ENCODE data around the gene CALML5.

Gene CALML5

DNA sequence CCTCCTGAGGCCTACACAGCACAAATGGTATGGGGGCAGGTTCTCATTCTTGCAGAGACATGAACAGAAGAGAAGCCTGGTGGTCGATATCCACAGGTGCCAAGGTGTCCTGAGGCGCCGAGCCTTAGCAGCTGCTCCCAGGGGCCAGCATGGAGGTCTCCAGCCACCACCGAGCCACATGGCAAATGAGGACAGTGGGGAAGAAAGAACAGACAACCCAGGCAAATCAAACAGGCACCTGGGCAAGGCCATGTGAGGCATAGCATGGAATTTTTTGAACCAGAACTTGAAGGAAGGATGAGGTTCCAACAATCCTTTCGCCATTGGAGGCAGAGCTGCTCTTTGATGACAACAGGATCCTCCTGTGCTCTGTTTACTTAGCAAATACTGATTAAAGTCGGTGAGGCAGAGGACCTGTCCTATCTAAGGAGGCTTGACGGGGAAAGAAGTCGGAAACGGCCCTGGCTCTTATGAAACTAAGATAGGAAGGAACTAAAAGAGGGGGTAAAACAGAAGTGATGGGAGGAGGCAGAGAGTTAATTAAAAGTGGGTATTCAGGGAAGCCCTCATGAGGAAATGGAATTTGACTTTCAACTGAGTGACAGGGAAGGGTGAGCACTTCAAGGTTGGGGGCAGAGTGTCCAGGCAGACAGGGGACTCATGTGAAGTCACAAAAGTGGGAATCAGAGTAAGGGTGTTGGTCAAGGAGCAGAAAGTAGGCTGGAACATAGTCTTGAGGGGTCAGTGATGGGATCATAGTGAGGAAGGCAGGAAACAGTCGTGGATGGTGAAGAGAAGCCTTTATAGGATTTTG, 16.8 kb upstream of the CALML5 start:
- no peak for FAIRE-seq

DNA sequence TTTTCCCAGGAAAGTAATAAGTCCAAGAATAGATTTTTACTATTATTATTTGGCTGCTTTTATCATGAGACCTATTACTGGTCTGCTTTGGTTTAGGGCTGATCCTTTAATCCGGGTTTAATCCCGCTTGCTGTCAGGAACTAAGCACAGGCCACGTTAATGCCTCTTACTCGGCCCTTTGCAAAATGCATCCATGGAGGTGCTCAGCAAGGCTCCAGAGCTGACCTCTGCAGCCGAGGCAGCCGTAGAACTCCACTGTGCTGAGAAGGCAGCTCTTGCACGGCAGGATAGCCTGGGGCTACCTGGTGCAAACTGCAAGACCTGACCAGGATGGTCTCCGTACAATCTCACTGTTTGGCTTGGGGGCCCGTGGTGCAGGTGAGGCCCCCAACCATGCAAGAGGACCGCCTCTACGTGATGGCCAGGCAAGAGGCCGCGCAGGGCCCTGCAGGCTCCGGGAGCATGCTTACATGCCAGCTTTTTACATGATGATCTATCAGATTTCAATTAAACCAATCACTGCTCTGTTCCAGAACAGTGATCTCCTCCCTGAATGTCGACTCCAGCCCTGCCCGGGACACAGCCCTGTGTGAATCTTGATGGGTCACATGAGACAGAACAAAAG, 15.0 kb upstream of the CALML5 start:
- FAIRE-seq: no peak

DNA sequence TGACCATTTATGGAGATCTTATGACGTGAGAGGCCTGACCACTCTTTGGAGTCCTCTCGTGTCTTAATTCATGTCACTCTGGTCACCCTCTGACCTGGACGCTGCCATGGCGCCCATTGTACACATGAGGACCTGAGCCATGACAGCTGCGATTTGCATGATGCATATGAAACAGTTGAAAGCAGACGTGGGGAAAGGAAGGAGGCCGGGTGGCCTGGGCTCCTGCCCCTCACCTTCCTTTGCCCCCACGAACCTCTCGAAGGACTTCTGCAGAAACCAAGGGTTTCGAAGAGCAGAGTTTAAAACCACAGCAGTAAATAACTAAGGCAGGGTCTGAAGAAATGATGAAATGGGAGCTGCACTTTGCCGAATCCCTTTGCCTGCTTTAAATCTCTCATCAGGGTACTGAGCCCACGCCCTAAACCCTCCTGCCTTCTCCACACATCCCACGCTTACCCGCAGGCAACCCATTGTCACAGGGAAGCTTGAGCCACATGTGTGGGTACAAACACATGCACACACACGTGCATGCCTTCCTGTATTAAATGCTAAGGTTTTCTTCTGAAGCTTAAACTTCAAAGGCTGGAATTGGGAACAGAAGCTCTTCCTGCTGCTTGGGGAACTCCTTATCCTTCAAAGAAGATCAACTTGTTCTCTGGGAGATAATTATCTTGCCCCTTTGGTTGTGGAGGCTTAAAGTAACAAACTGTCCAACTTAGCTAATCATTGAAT, 13.7 kb upstream of the CALML5 start:
- no peak for FAIRE-seq

DNA sequence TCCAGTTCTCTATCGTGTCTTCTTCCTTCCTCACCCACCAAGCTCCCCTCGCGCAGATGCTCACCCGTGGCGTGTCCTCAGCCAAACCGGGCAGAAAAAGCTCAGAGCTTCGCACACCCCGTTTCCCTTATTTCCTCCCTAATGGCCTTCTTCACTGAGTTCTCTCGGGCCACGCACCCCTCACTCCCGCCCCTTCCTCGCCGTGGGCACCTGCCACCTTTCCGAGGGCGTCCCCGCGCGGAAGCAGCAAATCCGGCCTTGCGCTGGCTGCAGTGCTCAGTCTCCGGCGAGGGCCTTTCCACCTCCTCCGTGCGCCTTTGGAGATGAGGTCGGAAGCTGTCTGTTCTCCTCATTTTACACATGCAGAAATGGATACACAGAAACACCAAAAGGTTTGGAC, 13.0 kb upstream of the CALML5 start:
- FAIRE-seq: no peak

DNA sequence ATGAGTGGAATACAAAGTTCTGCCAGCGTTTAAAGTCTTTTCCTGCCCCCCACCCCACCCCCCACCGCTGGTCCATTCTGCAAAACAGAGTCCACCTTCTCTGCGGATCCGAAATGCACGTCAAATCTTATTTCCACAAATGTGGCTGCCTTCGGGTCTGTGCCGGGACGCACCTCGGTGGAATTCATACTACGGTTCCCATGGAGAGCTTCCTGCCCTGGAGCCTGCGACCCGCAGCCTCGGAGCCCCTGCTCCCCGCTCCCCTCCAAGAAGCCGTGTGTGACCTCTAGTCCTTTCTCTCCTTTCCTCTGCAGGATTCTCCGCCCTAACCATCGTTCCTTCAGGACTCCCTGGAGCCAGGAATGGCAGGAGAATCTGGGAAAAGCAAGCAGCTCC, 12.5 kb upstream of the CALML5 start:
- FAIRE-seq: no peak

DNA sequence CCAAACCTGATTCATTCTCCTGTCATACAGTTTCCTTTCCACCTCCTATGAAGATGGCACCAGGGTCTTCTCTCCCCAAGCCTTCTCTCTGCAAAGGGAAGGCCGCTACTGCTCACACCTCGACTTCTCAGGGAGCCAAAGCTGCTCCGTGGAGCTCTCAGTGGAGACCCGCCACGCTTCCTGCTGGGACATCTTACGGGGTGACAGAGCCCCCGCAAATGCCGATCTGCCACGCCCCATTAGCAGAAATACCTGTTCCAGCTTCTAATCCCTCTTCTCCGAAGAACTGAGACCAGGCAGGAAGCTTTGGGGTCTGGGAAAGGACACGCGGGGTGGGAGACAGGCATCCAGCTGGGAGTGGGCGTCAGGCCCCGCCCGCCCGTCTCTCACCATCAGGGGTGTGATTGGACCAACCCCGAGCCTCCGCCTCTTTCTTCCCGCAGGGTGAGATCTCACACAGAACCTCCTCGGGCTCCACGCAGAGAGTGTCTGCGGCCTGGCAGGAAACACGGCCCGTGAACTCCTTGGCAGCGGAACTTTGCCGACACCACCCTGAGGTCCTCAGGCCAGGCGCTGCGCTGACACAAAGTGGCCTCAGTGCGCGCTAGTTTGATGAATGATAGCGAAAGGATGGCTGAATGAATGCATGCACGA, 12.0 kb upstream of the CALML5 start:
- FAIRE-seq: no peak

DNA sequence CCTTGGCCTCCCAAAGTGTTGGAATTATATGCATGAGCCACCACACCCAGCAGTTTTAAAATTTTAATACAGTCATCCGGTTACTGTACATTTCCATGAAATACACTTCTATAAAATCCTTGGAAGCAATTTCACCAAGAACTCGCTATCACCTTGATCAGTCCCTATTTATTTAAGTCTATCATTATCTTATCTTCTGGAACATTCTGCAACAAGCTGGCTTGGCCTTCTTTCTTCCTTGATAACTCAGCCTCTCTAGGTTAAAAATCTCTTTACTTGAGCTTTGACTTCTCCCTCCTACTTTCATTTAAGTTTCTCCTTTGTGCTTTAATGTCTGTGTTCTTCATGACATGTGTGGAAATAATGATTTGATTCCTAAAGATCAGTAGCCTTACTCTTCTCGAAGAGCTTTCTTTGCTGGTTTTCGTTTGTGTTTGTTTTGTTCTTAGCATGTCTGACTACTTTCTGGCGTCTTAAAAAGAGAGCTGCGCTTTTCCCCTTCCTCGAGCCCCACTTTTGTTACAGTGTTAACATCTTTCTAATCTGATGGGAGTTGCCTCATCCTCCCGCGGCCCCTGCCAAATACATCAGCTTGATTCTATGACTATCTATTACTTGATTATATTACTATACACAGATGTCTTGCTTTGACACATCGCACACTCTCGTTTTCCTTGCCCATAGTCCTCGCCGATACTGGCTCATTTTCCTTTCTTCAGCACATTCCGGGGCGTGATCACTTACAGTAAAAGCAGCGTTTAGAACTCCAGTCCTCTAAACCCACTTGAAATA, 11.1 kb upstream of the CALML5 start:
- FAIRE-seq: no peak

DNA sequence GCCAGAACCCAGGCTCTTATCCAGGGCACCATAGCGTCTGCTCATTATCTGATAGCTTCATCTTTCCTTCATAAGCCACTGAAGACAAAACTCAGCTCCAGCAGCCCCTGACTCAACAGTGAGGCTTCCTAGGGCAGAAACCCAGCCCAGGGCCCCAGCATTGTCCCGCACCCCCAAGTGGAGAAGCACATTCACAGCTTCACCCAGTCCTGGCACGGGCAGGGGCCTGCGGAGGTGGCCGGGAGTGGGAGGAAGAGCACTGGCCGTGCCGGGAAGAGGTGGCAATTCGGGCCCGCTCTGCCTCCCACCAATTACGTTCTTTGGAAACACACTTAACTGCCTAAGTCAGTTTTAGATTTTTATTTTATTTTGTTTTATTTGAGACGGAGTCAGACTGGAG, 10.3 kb upstream of the CALML5 start:
- FAIRE-seq: no peak

DNA sequence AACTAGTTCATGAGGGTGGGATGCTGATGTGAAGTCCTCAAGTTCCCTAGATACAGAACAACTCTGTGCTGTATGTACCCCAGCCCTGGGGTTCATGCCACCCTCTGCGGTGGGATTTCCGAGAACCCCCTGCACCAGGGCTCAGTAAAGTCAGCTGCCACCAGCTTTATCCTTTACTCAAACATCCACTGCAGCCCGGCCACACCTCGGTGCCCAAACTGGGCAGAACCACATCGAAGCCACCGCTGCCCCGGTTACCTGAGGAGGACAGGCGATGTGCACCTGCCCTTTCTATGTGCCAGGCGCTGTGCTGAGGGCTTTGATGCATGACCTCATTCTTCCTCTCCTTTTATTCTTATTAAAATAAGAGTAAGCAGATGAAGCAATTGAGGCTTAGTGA, 9.9 kb upstream of the CALML5 start:
- FAIRE-seq: no peak

DNA sequence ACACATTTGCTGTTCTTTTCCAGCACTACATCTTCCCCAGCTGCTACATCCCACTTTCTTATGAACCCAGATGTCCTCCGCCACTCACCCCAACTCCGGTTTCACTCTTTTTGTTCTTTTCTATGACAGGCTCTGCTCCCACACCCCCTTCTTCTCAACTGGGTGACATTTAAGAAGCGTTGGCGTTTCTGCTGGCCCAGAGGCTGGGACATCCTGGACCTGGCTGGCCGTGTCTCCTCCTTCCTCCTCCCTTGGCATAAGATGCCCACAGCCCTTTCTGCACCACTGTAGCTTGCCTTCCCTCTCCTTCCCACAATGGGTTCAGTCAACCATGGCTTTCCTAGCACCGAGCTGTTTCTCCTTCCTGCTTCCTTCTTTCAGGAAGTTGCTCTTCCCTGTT, 9.4 kb upstream of the CALML5 start:
- FAIRE-seq: no peak

DNA sequence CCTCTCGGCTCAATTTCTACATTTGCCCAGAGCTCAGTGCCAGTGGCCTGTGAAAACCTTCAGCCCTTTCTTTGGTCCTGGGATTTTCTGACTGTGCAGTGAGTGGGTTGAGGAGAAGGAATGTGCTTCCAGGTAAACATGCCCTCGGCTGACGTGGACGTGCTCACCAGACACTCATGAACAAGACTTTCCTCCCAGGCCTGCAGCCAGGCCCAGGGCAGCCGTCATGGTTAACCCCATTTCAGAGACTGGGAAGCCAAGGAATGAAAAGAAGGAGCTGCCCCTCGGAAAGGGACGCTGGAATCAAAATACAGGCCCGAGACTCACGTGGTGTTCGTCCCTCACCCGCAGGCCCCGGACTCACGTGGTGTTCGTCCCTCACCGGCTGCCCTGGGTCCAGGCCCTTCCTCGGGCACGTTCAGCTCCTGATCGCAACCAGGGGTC, 8.8 kb upstream of the CALML5 start:
- no peak for FAIRE-seq

DNA sequence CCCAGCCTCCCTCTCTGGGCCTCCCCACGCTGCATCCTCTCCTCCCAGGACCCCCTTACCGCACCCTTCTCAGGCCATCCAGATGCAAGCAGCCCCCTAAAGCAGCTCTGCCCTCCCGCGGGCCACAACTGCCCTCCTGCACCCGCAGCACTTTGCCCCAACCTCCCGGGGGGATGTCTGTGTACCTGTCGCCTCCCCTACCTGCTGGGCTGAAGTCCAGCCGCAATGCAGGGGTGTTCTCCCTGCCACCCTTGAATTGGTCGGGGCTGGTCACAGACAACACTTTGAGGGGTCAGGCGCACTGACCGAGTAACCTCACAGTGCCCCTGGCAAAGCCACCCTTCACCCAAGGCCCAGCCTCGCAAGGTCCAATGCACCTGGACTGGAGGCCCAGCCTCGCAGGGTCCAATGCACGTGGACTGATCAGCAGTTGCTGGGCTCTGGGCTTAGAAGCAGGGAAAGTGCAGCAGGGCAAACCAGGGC, 8.3 kb upstream of the CALML5 start:
- no peak for FAIRE-seq

DNA sequence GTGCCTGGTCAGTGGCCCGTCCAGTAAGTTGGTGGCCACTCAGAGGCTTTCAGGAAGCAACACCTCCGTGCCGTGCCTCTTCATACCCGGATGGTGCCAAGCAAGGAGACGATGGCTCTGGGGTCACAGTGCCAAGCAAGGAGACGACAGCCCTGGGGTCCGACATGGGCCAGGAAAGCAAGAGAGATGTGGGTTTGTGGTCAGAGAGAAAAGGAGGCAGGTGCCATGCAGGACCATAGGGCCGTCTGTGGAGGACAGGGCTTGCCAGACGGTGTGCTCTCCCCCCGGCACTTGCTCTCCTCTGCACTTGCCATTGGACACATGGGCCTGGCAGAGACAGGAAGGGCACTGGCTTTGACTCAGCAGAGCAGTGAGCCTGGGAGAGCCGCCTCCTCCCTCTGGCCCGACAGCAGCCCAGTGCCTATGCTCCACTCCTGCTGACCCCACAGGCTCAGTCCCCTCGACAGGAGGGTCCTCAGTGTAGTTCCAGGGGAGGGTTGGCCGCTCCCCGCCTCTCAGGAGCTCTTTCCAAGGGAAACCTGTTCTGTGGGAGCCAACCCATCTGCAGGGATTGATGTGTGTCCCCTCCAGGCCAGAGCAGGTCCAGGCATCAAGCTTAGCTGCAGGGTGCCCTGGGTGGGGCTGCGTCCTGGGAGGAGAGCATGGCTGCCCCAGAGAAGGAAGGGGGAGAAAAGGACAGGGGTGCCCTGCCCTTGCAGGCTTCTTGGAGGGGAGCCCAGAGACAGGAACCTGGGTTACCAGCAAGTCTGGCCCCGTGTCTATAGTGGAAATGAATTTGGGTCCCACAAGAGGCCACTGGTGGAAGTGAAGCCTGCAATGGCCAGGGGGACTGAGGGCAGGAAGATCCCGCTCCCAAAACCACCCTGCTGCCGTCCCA, 7.6 kb upstream of the CALML5 start:
- no peak for FAIRE-seq

DNA sequence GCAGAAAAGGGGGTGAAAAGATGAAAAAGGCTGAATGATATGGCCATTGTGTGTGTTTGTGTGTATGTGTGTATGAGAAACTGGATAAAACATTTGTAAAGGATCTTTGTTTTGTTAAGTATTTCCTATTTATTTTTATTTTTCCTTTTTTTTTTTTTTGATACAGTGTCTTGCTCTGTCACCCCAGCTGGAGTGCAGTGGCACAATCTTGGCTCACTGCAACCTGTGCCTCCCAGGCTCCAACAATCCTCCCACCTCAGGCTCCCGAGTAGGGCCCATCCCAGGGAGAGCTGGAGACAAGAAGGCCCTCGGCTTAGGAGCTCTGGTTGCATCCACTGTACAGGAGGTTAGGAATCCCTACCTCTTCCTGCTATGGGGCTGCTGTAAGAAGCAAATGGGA, 6.9 kb upstream of the CALML5 start:
- no peak for FAIRE-seq

DNA sequence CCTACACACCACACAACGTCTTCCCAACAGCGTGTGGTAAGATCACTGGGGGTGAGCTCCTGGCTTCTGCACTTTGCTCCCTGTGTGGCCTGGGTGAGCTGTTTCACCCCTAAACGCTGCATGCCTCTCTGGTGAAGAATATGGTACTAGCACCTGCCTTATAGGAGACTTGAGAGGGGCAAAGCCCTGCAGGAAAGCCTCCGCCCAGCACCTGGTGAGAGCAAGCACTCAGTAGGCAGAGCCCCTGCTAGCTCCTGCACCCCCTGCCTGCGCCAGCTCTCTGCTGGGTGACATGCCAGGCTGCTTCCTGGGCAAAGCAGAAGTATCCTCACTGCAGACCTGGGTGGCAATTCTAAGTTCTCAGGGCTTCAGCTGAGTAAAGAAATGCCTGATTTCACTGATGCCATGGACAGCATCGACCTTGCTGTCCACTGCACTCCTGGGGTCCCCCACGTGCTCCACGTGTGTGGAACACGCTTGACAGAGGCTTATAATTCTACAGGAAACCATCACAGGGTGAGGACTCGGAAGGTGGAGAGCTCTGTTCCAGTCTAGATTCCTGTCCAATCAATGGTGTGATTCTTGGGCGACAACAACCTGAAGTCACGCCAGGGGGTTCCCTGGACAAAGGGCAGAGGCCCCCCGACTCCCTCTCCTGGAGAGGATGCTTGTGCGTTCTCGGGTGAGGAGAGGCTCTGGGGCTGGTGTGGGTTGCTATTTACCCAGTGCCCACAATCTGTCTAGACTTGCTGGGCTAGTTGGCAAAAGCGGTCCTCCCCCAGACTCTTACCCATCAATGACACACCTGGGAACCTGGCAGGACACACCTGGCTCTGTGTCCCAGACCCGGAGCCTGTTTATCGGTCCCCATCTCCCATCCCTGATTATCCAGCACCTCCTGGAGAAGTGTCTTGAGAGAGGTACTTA, 5.0 kb upstream of the CALML5 start:
- no peak for FAIRE-seq

DNA sequence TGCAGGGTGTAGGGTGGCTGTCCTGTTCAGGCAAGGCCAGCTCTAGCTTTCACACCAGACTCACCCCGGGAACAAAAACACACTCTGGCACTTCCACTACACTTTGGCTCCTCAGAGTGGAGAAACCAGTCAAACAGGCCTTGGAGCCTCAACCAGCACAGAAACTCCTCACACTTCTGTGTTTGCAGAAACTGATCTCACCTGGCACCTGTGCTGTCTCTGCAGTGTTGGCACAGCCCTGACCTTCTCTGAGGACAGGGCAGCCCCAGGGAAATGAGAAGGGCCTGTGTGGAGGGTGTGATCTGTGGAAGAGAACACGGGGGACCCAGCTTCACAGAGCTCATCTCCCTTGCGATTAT, 4.1 kb upstream of the CALML5 start:
- no peak for FAIRE-seq

DNA sequence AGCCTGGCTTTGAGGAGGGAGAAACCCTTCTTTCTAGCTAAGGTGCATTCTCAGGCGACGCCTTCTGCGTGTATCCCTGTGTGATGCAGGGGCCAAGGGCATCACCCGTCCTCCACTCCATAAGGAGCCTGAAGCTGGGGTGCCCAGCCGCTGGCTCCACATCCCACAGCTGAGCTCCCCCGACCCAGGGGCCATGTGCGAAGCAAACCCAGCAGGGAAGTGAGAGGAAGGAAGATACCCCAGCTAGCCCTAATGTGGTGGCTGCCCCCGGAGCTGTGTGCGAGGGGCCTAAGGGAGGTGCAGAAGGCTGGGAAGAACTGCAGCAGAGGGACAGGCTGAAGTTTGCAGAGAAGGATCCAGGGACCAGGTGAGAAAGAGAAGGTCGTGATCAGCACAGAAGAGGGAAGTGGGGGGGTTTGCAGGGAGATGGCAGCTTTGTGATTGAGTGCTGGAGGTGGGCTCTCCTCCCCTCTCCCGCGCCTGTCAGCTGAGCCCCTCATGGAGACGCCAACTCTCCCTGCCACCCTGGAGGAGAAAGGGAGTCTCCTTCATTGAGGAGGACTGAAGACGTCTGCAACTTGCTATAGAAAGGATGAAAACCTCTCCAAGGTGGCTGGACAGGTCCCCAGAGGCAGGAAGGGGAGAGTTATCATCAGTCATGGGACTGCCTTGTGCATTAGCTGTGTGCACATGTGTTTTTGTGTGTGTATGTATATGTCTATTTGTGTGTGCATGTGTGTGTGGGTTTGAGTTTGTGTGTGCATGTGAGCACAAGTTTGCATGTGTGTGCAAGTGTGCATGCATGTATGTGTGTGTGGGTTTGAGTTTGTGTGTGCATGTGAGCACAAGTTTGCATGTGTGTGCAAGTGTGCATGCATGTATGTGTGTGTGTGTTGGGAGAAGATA, 3.5 kb upstream of the CALML5 start:
- FAIRE-seq: no peak

DNA sequence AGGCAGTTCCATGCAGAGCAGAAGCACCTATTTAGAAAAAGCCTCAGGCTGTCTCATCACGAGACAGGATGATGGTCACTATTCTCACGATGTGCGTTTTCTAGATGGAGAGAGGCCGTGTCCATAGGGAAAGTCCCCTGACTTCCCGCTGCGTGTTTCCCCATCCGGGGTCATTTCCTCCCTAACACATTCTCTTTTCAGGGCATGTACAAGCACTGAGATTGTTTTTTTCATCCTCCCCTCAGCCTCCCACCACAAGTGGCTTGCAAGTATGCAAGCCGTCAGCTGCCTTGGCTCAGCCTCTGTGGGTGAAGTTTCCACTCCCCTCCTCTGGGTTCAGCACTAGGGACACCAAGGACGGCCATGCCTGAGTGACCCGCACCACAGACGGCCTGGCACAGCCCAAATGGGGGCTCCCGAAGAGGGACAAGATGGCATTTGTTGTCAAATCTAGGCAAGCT, 2.7 kb upstream of the CALML5 start:
- FAIRE-seq: no peak

DNA sequence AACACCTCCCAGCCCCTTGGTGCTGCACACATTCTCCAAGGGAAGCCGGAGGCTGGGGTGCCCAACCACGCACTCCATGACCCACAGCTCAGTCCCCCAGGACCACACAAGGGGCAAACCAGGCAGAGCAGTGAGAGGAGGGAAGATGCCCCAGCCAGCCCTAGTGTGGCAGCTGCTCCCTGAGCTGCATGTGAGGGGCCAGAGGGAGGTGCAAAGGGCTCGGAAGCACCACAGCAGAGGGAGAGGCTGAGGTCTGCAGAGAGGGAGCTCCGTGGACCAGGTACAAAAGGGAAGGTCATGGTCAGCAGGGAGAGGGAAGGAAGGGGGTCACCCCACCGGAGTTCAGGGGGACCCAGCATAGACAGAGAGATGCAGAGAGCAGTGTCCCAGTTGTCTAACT, 1.5 kb upstream of the CALML5 start:
- FAIRE-seq: no peak
